ENCODE data around the gene IGSF23.
"Not testable (repeated sequence)": the region's sequence is repeated elsewhere in the genome, so short reads cannot be mapped to it uniquely, and the experiment has no call there.

IGSF23 gene

GRCh38 chr19:44608391-44608821 is 5.0 kb upstream of the IGSF23 start:
- no peak for DNase-seq (ENCODE audit: low spot score)
- POLR2A ChIA-PET (ENCODE audit: low non-redundant PET), result no interaction called here
- H3K27ac ChIP-seq, result no peak overlapping the region
- CTCF ChIA-PET, result no interaction called here
- TF ChIP-seq CTCF (conservative IDR thresholded peaks at IDR 0.05; ENCODE audit: low read depth), result no peak

GRCh38 chr19:44609219-44609618 is 4.1 kb upstream of the IGSF23 start:
- CTCF ChIA-PET, result interaction anchor here (1.2 to 2.1 kb wide), 2 partner anchors 9 to 39 kb away, joined by 4 to 6 read pairs; no protein-coding TSS in a partner anchor
- no peak for DNase-seq (ENCODE audit: low spot score)
- no peak for TF ChIP-seq CTCF (conservative IDR thresholded peaks at IDR 0.05; ENCODE audit: low read depth)
- no peak overlapping the region for H3K27ac ChIP-seq
- POLR2A ChIA-PET (ENCODE audit: low non-redundant PET), result no interaction called here

GRCh38 chr19:44610497-44610896 is 2.9 kb upstream of the IGSF23 start:
- POLR2A ChIA-PET (ENCODE audit: low non-redundant PET); H3K27ac ChIP-seq; DNase-seq (ENCODE audit: low spot score): not testable (repeated sequence)
- CTCF ChIA-PET, result interaction anchor here (0.9 to 2.1 kb wide), 4 partner anchors 8 to 40 kb away, joined by 3 to 6 read pairs (median 4); no protein-coding TSS in a partner anchor

- no peak for TF ChIP-seq CTCF (conservative IDR thresholded peaks at IDR 0.05; ENCODE audit: low read depth)
- POLR2A ChIA-PET (ENCODE audit: low non-redundant PET), result interaction anchor here (0.5 to 0.6 kb wide), 2 partner anchors 35 to 158 kb away, joined by 3 read pairs; no protein-coding TSS in a partner anchor
- no peak overlapping the region for H3K27ac ChIP-seq
- DNase-seq (ENCODE audit: low spot score), result no peak
- CTCF ChIA-PET, result no interaction called here
These were observed 1.5 kb upstream of the IGSF23 start for GRCh38 chr19:44611812-44612295.

- no peak for DNase-seq (ENCODE audit: low spot score)
- H3K27ac ChIP-seq, result no peak overlapping the region
- TF ChIP-seq CTCF (conservative IDR thresholded peaks at IDR 0.05; ENCODE audit: low read depth), result no peak
- POLR2A ChIA-PET (ENCODE audit: low non-redundant PET), result no interaction called here
- CTCF ChIA-PET, result interaction anchor here (0.5 kb wide), 1 partner anchor 157 kb away, joined by 3 read pairs; no protein-coding TSS in a partner anchor
These were observed 950 bp downstream of the IGSF23 start for GRCh38 chr19:44614313-44614712.

- POLR2A ChIA-PET (ENCODE audit: low non-redundant PET), result no interaction called here
These were observed 2.5 kb downstream of the IGSF23 start for GRCh38 chr19:44615863-44616247.

More at GRCh38 chr19:44615863-44616247, 2.5 kb downstream of the IGSF23 start:
- no peak overlapping the region for H3K27ac ChIP-seq
- CTCF ChIA-PET, result interaction anchor here (0.6 kb wide), 1 partner anchor 28 kb away, joined by 7 read pairs; no protein-coding TSS in a partner anchor
- DNase-seq (ENCODE audit: low spot score), result no peak
- TF ChIP-seq CTCF (conservative IDR thresholded peaks at IDR 0.05; ENCODE audit: low read depth), result no peak

Measured in RWPE1 (cell line).